ENCODE data around the gene LAMA5.

The LAMA5 gene

GRCh38 chr20:62370115-62370806 is 3.1 kb upstream of the LAMA5 start:
- peak; percentile 75 for DNase-seq

GRCh38 chr20:62369815-62370114 is 2.7 kb upstream of the LAMA5 start:
- no peak for DNase-seq

GRCh38 chr20:62368976-62369814 is 2.1 kb upstream of the LAMA5 start:
- peak; percentile 34 for DNase-seq

- DNase-seq = no peak
Measured at GRCh38 chr20:62368392-62368975, 1.4 kb upstream of the LAMA5 start.

- no peak for DNase-seq
Measured at GRCh38 chr20:62367633-62368391, 700 bp upstream of the LAMA5 start.

GRCh38 chr20:62366370-62367135 is 559 bp downstream of the LAMA5 start:
- no peak for DNase-seq

GRCh38 chr20:62365814-62366369 is 1.2 kb downstream of the LAMA5 start:
- no peak for DNase-seq

- DNase-seq = no peak
Measured at GRCh38 chr20:62364911-62365736, 2.0 kb downstream of the LAMA5 start.

- no peak for DNase-seq
Measured at GRCh38 chr20:62363920-62364851, 2.9 kb downstream of the LAMA5 start.

GRCh38 chr20:62362991-62363919 is 3.9 kb downstream of the LAMA5 start:
- DNase-seq = no peak

GRCh38 chr20:62362590-62362940 is 4.5 kb downstream of the LAMA5 start:
- no peak for DNase-seq

- DNase-seq = no peak
Measured at GRCh38 chr20:62361799-62362589, 5.1 kb downstream of the LAMA5 start.

GRCh38 chr20:62360854-62361798 is 6.0 kb downstream of the LAMA5 start:
- DNase-seq = no peak

GRCh38 chr20:62359491-62360121 is 7.5 kb downstream of the LAMA5 start:
- DNase-seq = no peak

- DNase-seq = no peak
Measured at GRCh38 chr20:62359043-62359490, 8.0 kb downstream of the LAMA5 start.

Measured in GOT3 (cell line).